HCT116 (cell line): ENCODE results near the gene ARHGDIG.

Source experiments
- FOSL1 ChIP-seq: IDR thresholded peaks from 2 replicates; pipeline ENCODE4 v1.6.1; 2012; ENCODE audit warnings: low read depth
- POLR2A ChIP-seq: IDR thresholded peaks from 2 replicates; pipeline ENCODE4 v1.7.0; 2011; ENCODE audit warnings: borderline replicate concordance; ENCODE audit not compliant: insufficient read depth, insufficient read length; ENCODE audit errors: extremely low read depth
- POLR2AphosphoS5 ChIP-seq: IDR thresholded peaks from 2 replicates; pipeline ENCODE4 v1.6.1; 2011; ENCODE audit warnings: mild to moderate bottlenecking, low read depth, low read length, moderate library complexity
- TF ChIP-seq, protein P1 (sequence below), 3 experiments: fragments of 200-600 bp in 1 of 3; sonication (generic) in 1 of 3; IDR thresholded peaks in 2 of 3; conservative IDR thresholded peaks in 1 of 3; 2 replicates each; pipeline ENCODE4 v1.5.1; 2012 to 2017; ENCODE audit warnings: low read depth in 2 of 3, low read length in 2 of 3, antibody characterized with exemption in 1 of 3, borderline replicate concordance in 1 of 3, control low read depth in 1 of 3, mild to moderate bottlenecking in 1 of 3, mixed read lengths in 1 of 3, mixed run types in 1 of 3, moderate library complexity in 1 of 3; ENCODE audit not compliant: insufficient read depth in 1 of 3

DNA sequence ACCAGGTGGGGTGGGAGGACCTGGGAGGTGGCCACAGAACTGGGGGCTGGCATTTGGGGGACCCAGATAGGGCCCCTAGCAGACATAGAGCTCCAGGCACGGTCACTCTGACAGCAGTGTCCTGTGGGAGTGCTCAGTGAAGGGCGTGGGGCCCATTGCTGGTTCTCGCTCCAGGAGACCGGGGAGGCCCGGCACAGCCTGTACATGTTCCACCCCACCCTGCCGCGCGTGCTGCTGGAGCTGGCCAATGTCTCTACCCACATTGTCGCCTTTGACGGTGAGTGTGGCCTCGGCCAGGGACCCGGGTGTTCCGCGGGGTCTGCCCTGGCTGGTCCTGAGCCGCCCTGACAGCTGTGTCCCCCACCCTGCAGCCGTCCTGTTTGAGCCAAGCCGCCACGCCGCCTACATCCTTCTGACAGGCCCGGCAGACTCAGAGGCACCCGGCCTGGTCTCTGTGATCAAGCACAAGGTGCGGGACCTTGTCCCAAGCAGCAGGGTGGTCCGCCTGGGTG lies 15.9 kb upstream of the ARHGDIG start:
- no peak for TF ChIP-seq POLR2A
- TF ChIP-seq, protein P1, sequence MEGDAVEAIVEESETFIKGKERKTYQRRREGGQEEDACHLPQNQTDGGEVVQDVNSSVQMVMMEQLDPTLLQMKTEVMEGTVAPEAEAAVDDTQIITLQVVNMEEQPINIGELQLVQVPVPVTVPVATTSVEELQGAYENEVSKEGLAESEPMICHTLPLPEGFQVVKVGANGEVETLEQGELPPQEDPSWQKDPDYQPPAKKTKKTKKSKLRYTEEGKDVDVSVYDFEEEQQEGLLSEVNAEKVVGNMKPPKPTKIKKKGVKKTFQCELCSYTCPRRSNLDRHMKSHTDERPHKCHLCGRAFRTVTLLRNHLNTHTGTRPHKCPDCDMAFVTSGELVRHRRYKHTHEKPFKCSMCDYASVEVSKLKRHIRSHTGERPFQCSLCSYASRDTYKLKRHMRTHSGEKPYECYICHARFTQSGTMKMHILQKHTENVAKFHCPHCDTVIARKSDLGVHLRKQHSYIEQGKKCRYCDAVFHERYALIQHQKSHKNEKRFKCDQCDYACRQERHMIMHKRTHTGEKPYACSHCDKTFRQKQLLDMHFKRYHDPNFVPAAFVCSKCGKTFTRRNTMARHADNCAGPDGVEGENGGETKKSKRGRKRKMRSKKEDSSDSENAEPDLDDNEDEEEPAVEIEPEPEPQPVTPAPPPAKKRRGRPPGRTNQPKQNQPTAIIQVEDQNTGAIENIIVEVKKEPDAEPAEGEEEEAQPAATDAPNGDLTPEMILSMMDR (IDR thresholded peaks at IDR 0.05 in 2 of 3, conservative IDR thresholded peaks at IDR 0.05 in 1 of 3; ENCODE audit: borderline replicate concordance in 1 of 3, insufficient read depth in 1 of 3, low read depth in 2 of 3, low read length in 2 of 3): no peak
- TF ChIP-seq FOSL1: no peak
- TF ChIP-seq POLR2AphosphoS5: no peak
